ENCODE data around the gene ZNF385C. TPM values are rescaled to one million over a fixed set of nuclear protein-coding genes. Genes with fewer than 3 reads are reported as not detected.
A peak's percentile ranks its signal among the peaks of the same experiment; 100 is the strongest.

The ZNF385C gene
- total RNA-seq, 1 experiment from 2014 or later, result 0.26 TPM

GRCh38 chr17:42060231-42060630, 38.0 kb downstream of the ZNF385C start:
- Mint-ChIP-seq H3K27me3 (ENCODE audit: insufficient read depth, unreplicated experiment) (peaks cover 3% of the 10 kb centered on the region), H3K36me3 (ENCODE audit: insufficient read depth, unreplicated experiment) (no peaks in the 10 kb centered on the region), H3K4me3 (ENCODE audit: unreplicated experiment) (no peak overlapping the region), H3K4me1 (ENCODE audit: insufficient read depth, unreplicated experiment) (no peaks in the 10 kb centered on the region), H3K9me3 (ENCODE audit: unreplicated experiment) (no peaks in the 10 kb centered on the region), H3K27ac (ENCODE audit: low read depth, unreplicated experiment) (no peak overlapping the region)
- BruUV-seq (replicated peaks), result no TSS peak
- ChIA-PET POLR2A (no interaction called here), CTCF (no interaction called here)
- no peak for TF ChIP-seq CTCF (IDR thresholded peaks at IDR 0.05; ENCODE audit: unreplicated experiment)
- DNase-seq (ENCODE audit: unreplicated experiment), result no peak
- intact Hi-C loops (cut with micrococcal nuclease), result no loop called here

GRCh38 chr17:42059815-42060214, 38.5 kb downstream of the ZNF385C start:
- TF ChIP-seq CTCF (IDR thresholded peaks at IDR 0.05; ENCODE audit: unreplicated experiment), result no peak
- no TSS peak for BruUV-seq (replicated peaks)
- peaks cover 7% of the 10 kb centered on the region for H3K27me3 Mint-ChIP-seq (ENCODE audit: insufficient read depth, unreplicated experiment)
- no peak for DNase-seq (ENCODE audit: unreplicated experiment)
- H3K4me1 Mint-ChIP-seq (ENCODE audit: insufficient read depth, unreplicated experiment), result no peaks in the 10 kb centered on the region
- intact Hi-C loops (cut with micrococcal nuclease), result no loop called here
- POLR2A ChIA-PET, result interaction anchor here (0.7 kb wide), 1 partner anchor 43 kb away, joined by 3 read pairs; the partner anchor contains the start of gene DNAJC7
- H3K27ac Mint-ChIP-seq (ENCODE audit: low read depth, unreplicated experiment), result no peak overlapping the region
- CTCF ChIA-PET, result interaction anchor here (0.5 kb wide), 1 partner anchor 1250 kb away, joined by 3 read pairs; no protein-coding TSS in a partner anchor
- H3K4me3 Mint-ChIP-seq (ENCODE audit: unreplicated experiment), result no peak overlapping the region
- H3K9me3 Mint-ChIP-seq (ENCODE audit: unreplicated experiment), result no peaks in the 10 kb centered on the region
- H3K36me3 Mint-ChIP-seq (ENCODE audit: insufficient read depth, unreplicated experiment), result no peaks in the 10 kb centered on the region

GRCh38 chr17:42058063-42058462, 40.2 kb downstream of the ZNF385C start:
- BruUV-seq (replicated peaks), result no TSS peak
- POLR2A ChIA-PET, result no interaction called here
- H3K27me3 Mint-ChIP-seq (ENCODE audit: insufficient read depth, unreplicated experiment), result peaks cover 25% of the 10 kb centered on the region
- no peak for DNase-seq (ENCODE audit: unreplicated experiment)
- H3K4me1 Mint-ChIP-seq (ENCODE audit: insufficient read depth, unreplicated experiment), result no peaks in the 10 kb centered on the region
- CTCF ChIA-PET, result no interaction called here
- H3K9me3 Mint-ChIP-seq (ENCODE audit: unreplicated experiment), result no peaks in the 10 kb centered on the region
- intact Hi-C loops (cut with micrococcal nuclease), result no loop called here
- peak overlapping the region; percentile 16 for H3K27ac Mint-ChIP-seq (ENCODE audit: low read depth, unreplicated experiment)
- TF ChIP-seq CTCF (IDR thresholded peaks at IDR 0.05; ENCODE audit: unreplicated experiment), result no peak
- H3K36me3 Mint-ChIP-seq (ENCODE audit: insufficient read depth, unreplicated experiment), result no peaks in the 10 kb centered on the region
- H3K4me3 Mint-ChIP-seq (ENCODE audit: unreplicated experiment), result no peak overlapping the region

GRCh38 chr17:42056635-42057034, 41.6 kb downstream of the ZNF385C start:
- Mint-ChIP-seq H3K9me3 (ENCODE audit: unreplicated experiment) (no peaks in the 10 kb centered on the region), H3K4me1 (ENCODE audit: insufficient read depth, unreplicated experiment) (peaks cover 3% of the 10 kb centered on the region), H3K36me3 (ENCODE audit: insufficient read depth, unreplicated experiment) (no peaks in the 10 kb centered on the region), H3K4me3 (ENCODE audit: unreplicated experiment) (no peak overlapping the region), H3K27me3 (ENCODE audit: insufficient read depth, unreplicated experiment) (peaks cover 33% of the 10 kb centered on the region), H3K27ac (ENCODE audit: low read depth, unreplicated experiment) (no peak overlapping the region)
- intact Hi-C loops (cut with micrococcal nuclease), result no loop called here
- no TSS peak for BruUV-seq (replicated peaks)
- CTCF ChIA-PET, result interaction anchor here (0.6 to 1.4 kb wide), 5 partner anchors 12 to 143 kb away, joined by 3 to 5 read pairs (median 4); no protein-coding TSS in a partner anchor
- POLR2A ChIA-PET, result no interaction called here
- TF ChIP-seq CTCF (IDR thresholded peaks at IDR 0.05; ENCODE audit: unreplicated experiment), result no peak
- no peak for DNase-seq (ENCODE audit: unreplicated experiment)

Measured in MCF 10A (cell line).